DOHH2 (cell line): ENCODE data around the gene EBF3.

Experiments
- H3F3A ChIP-seq: fragments of 200-600 bp; sonication (generic), shearing (Covaris generic); 2 replicates; pipeline ENCODE4 v1.6.0; 2016; ENCODE audit warnings: antibody characterized with exemption, mild to moderate bottlenecking; ENCODE audit not compliant: control insufficient read depth, insufficient read depth
- H3K27ac ChIP-seq: fragments of 200-600 bp; sonication (generic); 2 replicates; pipeline ENCODE4 v1.5.1; 2014; ENCODE audit warnings: low read depth, mild to moderate bottlenecking, low read length, moderate library complexity
- H3K27me3 ChIP-seq: fragments of 200-600 bp; sonication (generic); 2 replicates; pipeline ENCODE4 v1.6.1; 2014; ENCODE audit warnings: mild to moderate bottlenecking, low read length, mixed read lengths; ENCODE audit not compliant: control insufficient read depth
- H3K36me3 ChIP-seq: fragments of 200-600 bp; sonication (generic); 2 replicates; pipeline ENCODE4 v1.6.1; 2014; ENCODE audit warnings: mild to moderate bottlenecking, low read length, moderate library complexity, mixed read lengths; ENCODE audit not compliant: control insufficient read depth
- H3K4me1 ChIP-seq: fragments of 200-600 bp; sonication (generic); 2 replicates; pipeline ENCODE4 v1.6.1; 2014; ENCODE audit warnings: mild to moderate bottlenecking, low read length, mixed read lengths; ENCODE audit not compliant: control insufficient read depth
- H3K4me2 ChIP-seq: fragments of 200-600 bp; sonication (generic); 2 replicates; pipeline ENCODE4 v1.6.0; 2014; ENCODE audit warnings: mild to moderate bottlenecking, low read length, moderate library complexity
- H3K4me3 ChIP-seq: fragments of 200-600 bp; sonication (generic); 2 replicates; pipeline ENCODE4 v1.5.1; 2014; ENCODE audit warnings: mild to moderate bottlenecking, low read length, mixed read lengths
- H3K79me2 ChIP-seq: fragments of 200-600 bp; sonication (generic); 2 replicates; pipeline ENCODE4 v1.6.1; 2014; ENCODE audit warnings: mild to moderate bottlenecking, low read length, mixed read lengths; ENCODE audit not compliant: control insufficient read depth
- H3K9me2 ChIP-seq: fragments of 200-600 bp; sonication (generic); replicated peaks from 2 replicates; pipeline ENCODE4 v1.6.1; 2014; ENCODE audit warnings: mild to moderate bottlenecking, low read length, mixed read lengths; ENCODE audit not compliant: control insufficient read depth
- H3K9me3 ChIP-seq: fragments of 200-600 bp; sonication (generic); 2 replicates; pipeline ENCODE4 v1.6.1; 2014; ENCODE audit warnings: antibody characterized with exemption, low read length, mixed read lengths; ENCODE audit not compliant: control insufficient read depth, insufficient read depth
- H4K20me1 ChIP-seq: fragments of 200-600 bp; sonication (generic); 2 replicates; pipeline ENCODE4 v1.6.0; 2014; ENCODE audit warnings: low read depth, mild to moderate bottlenecking, antibody characterized with exemption, low read length, moderate library complexity; ENCODE audit not compliant: control insufficient read depth, insufficient read depth
- EZH2phosphoT487 ChIP-seq: fragments of 200-600 bp; sonication (generic); IDR thresholded peaks from 2 replicates; pipeline ENCODE4 v1.6.1; 2017; ENCODE audit warnings: borderline replicate concordance, mild to moderate bottlenecking, antibody characterized with exemption, low read length, moderate library complexity, mixed read lengths
- TF ChIP-seq, protein P1 (sequence below): fragments of 200-600 bp; sonication (generic); IDR thresholded peaks from one replicate; pipeline ENCODE4 v1.5.1; 2014; ENCODE audit warnings: antibody characterized with exemption, mild to moderate bottlenecking, low read depth, low read length; ENCODE audit not compliant: poor library complexity, severe bottlenecking

Gene EBF3

DNA sequence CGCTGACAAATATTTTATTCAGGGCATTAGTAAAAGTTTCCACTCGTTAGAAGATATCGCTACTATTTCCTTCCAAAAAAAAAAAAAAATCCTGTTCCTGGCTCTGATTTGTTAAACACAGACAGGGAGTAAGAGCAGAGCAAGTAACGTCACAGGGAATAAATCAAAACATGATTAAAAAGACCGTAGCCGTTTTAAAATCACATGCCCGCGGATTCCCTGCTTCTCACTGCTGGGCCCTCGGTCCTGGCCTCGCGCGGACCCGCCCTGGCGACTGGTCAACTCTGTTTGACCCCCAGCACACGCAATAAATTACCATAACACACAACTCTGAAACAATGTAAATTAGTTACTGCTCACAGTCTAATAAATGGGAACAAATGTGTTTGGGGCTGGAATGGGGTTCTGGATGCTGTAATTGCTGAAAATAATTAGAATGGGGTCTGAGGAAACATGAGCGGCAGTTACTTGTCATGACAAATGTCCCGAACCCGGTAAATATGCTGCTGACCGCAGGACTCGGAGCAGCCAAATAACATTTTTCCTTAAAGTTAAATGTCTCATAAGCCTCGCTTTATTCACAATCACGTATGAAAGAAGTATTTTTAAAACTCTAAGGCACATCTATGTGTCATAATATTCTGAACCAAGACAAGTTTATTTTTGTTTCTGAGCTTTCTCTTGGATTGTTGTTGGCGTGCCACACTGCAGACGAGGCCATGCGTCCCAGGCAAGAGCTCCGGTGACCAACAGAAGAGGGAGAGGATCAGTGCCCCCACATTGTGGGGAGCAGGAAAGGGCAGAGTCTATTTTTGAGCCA, 17.9 kb downstream of the EBF3 start:
- H3K4me2 ChIP-seq = no peak overlapping the region
- H3K27ac ChIP-seq = no peak overlapping the region
- no peaks in the 10 kb centered on the region for H3K9me2 ChIP-seq
- TF ChIP-seq EZH2phosphoT487 = no peak
- TF ChIP-seq, protein P1, sequence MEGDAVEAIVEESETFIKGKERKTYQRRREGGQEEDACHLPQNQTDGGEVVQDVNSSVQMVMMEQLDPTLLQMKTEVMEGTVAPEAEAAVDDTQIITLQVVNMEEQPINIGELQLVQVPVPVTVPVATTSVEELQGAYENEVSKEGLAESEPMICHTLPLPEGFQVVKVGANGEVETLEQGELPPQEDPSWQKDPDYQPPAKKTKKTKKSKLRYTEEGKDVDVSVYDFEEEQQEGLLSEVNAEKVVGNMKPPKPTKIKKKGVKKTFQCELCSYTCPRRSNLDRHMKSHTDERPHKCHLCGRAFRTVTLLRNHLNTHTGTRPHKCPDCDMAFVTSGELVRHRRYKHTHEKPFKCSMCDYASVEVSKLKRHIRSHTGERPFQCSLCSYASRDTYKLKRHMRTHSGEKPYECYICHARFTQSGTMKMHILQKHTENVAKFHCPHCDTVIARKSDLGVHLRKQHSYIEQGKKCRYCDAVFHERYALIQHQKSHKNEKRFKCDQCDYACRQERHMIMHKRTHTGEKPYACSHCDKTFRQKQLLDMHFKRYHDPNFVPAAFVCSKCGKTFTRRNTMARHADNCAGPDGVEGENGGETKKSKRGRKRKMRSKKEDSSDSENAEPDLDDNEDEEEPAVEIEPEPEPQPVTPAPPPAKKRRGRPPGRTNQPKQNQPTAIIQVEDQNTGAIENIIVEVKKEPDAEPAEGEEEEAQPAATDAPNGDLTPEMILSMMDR = no peak
- no peaks in the 10 kb centered on the region for H3K36me3 ChIP-seq
- H3K27me3 ChIP-seq = no peaks in the 10 kb centered on the region
- H3F3A ChIP-seq = no peaks in the 10 kb centered on the region
- H3K4me1 ChIP-seq = no peaks in the 10 kb centered on the region
- H3K9me3 ChIP-seq = no peaks in the 10 kb centered on the region
- no peaks in the 10 kb centered on the region for H4K20me1 ChIP-seq
- H3K79me2 ChIP-seq = no peaks in the 10 kb centered on the region
- no peak overlapping the region for H3K4me3 ChIP-seq

DNA sequence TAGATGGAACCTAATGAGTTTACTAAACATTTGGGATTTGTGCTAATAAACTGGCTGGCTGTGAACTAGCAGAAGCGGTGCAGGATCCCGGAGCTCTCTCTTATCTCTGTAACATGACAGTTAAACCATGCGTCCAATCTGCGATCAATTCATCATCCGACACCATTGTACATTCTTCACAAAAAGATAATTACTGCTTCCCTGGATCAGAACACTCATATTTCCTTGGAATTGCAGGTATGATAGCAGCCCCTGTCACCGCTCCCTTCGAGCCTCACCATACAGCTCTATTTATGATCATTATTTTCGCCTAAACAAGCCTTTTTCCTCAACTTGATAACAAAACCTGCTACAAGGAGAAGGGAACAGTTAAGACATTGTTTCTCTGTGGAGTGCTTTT, 18.5 kb downstream of the EBF3 start:
- no peaks in the 10 kb centered on the region for H3K9me2 ChIP-seq
- no peak for TF ChIP-seq EZH2phosphoT487
- TF ChIP-seq, protein P1 = no peak
- H3K4me3 ChIP-seq = no peak overlapping the region
- H3K36me3 ChIP-seq = no peaks in the 10 kb centered on the region
- no peaks in the 10 kb centered on the region for H3K9me3 ChIP-seq
- no peaks in the 10 kb centered on the region for H3K27me3 ChIP-seq
- no peak overlapping the region for H3K4me2 ChIP-seq
- H3F3A ChIP-seq = no peaks in the 10 kb centered on the region
- H3K4me1 ChIP-seq = no peaks in the 10 kb centered on the region
- no peaks in the 10 kb centered on the region for H3K79me2 ChIP-seq
- H4K20me1 ChIP-seq = no peaks in the 10 kb centered on the region
- no peak overlapping the region for H3K27ac ChIP-seq

DNA sequence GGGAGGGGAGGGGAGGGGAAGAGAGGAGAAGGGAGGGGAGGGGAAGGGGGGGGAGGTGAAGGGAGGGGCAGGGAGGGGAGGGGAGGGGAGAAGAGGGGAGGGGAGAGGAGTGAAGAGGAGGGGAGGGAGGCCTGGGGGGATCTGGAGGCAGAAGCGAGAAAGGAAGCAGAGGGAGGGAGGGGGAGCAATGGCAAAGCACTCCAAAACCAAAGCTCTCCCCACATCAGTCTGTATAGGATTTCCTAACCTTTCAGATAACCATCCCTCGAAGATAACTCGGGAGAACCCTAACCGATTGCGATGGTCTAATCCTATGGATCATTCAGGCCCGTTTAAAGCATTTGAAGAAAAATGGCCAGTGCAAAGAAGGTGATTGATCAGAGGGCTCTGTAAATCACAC, 19.0 kb downstream of the EBF3 start:
- Histone ChIP-seq H3K4me3 (no peak overlapping the region), H3K27me3 (no peaks in the 10 kb centered on the region), H3K79me2 (no peaks in the 10 kb centered on the region), H4K20me1 (no peaks in the 10 kb centered on the region), H3F3A (no peaks in the 10 kb centered on the region), H3K36me3 (no peaks in the 10 kb centered on the region), H3K9me3 (no peaks in the 10 kb centered on the region), H3K4me1 (no peaks in the 10 kb centered on the region), H3K9me2 (no peaks in the 10 kb centered on the region), H3K27ac (no peak overlapping the region), H3K4me2 (no peak overlapping the region)
- no peak for TF ChIP-seq EZH2phosphoT487
- TF ChIP-seq, protein P1 = no peak
